Suprapubic skin (tissue), 4 donors: Measurements from ENCODE around the gene PYGO2.

ENCODE experiments used
- CTCF ChIP-seq, 2 donors: fragments of 200-600 bp in 1 of 2; fragments of 450-650 bp in 1 of 2; sonication (generic) in 1 of 2; IDR thresholded peaks; one replicate each; pipeline ENCODE4 v1.5.1; 2016 to 2019; ENCODE audit warnings: antibody characterized with exemption in 2 of 2, mild to moderate bottlenecking in 1 of 2, moderate library complexity in 1 of 2
- EP300 ChIP-seq: sonication (generic); formaldehyde crosslinking; IDR thresholded peaks from one replicate; pipeline ENCODE4 v1.6.1; 2017; ENCODE audit warnings: antibody characterized with exemption
- POLR2A ChIP-seq, 2 donors: fragments of 450-650 bp; IDR thresholded peaks; one replicate each; pipeline ENCODE4 v1.6.1; 2017; ENCODE audit warnings: antibody characterized with exemption in 2 of 2, mild to moderate bottlenecking in 2 of 2, moderate library complexity in 2 of 2
- POLR2AphosphoS5 ChIP-seq, 3 donors: sonication (generic); formaldehyde crosslinking; IDR thresholded peaks; one replicate each; pipeline ENCODE4 v1.6.1; 2017; ENCODE audit warnings: antibody characterized with exemption in 3 of 3

GRCh38 chr1:154972213-154972516 is 10.6 kb upstream of the PYGO2 start:
- no peak for TF ChIP-seq CTCF (IDR thresholded peaks at IDR 0.05)
- TF ChIP-seq POLR2AphosphoS5 (IDR thresholded peaks at IDR 0.05) = no peak
- TF ChIP-seq POLR2A (IDR thresholded peaks at IDR 0.05) = no peak
- TF ChIP-seq EP300 = no peak
